GM18505 (cell line): ENCODE data around the gene SLC43A1.

Experiments
- ATAC-seq: cut with Tn5 transposase; IDR thresholded peaks from one replicate; pipeline ENCODE4 v1.9.1; 2021; ENCODE audit not compliant: unreplicated experiment
- POLR2A ChIP-seq: IDR thresholded peaks from 4 replicates; pipeline ENCODE4 v1.6.1; 2011; ENCODE audit warnings: borderline replicate concordance; ENCODE audit not compliant: insufficient read depth, insufficient read length; ENCODE audit errors: extremely low read depth

Gene SLC43A1

DNA sequence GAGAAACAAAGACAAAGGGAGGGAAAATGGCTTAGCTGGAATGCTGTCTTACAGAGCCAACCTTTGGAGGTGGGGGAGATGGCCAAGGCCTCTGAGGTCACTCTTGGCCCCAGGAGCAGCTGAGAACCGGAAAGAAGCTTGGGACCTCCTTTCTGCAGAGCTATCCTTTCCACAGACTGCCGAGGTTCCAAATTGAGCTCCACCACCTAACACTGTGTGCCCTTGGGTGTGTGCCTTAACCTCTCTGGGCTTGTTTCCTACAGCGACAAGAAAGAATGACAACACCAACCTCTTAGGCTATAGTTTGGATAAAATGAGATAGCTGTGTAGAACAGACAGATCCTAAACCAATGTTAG lies 32.0 kb downstream of the SLC43A1 start:
- TF ChIP-seq POLR2A: no peak
- ATAC-seq: no peak

GRCh38 chr11:57482782-57483561 lies 32.5 kb downstream of the SLC43A1 start:
- no peak for TF ChIP-seq POLR2A
- ATAC-seq: peak; percentile 45

DNA sequence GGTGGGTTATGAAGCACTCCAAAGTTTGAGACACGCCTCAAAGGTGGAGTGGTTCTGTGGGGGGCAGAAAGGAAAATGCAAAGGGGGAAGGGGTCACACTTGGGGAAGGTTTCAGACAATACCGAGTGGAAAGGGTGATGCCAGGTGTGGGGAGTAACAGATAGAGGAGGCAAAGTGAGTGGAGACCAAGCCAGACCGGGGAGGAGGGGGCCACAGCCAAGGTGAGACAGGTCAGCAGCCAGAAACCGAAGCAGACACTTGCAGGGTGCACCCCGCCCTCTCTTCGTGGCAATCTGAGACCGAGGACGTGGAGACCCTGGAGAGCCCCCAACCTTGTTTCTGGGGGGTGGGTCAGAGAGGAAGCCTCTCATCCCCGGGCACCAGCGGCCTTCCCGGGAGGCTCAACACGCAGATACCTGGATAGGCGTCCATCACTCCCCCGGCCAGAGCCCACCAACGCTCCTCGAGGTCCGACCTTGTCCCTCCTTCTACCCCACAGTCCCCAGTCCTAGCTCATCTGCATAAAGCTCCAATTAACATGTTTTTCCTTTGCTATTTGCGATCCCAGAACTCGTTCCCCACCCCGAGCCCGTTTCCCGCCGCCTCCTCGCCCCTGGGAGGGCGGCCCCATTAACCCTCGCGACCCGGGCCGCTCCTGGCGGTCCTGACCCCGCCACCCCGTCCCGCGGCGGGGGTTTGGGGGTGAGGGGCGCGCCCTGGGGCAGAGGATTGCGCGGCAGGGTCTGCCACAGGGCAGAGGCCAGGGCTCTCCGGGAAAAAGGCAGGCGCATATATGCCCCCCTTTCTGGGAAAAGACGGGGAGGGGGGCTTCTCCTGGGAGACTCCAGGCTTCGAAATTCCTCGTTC lies 33.4 kb downstream of the SLC43A1 start:
- no peak for TF ChIP-seq POLR2A
- no peak for ATAC-seq

GRCh38 chr11:57481315-57481714 lies 34.2 kb downstream of the SLC43A1 start:
- TF ChIP-seq POLR2A: no peak
- no peak for ATAC-seq

- no peak for TF ChIP-seq POLR2A
- ATAC-seq: peak; percentile 32
These were observed 34.9 kb downstream of the SLC43A1 start for GRCh38 chr11:57480409-57481137.

DNA sequence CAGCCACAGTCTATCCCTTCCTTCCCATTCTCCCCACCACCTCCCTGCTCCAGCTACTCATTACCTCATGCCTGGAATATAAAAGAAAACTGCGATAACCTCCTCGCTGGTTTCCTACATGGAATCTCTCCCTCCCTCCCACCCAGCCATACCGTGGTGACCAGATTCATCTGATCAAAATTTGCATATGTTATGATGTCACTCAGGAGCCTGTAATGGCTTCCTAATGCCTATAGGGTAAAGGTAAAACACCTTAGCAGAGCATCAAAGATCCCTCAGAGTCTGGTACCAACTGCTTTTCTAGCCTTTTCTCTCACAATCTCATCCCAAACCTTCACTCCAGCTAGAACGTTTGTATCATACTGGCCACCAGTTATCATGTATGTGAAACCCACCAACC lies 35.6 kb downstream of the SLC43A1 start:
- ATAC-seq: no peak
- no peak for TF ChIP-seq POLR2A

GRCh38 chr11:57479021-57479663 lies 36.4 kb downstream of the SLC43A1 start:
- TF ChIP-seq POLR2A: no peak
- ATAC-seq: no peak

DNA sequence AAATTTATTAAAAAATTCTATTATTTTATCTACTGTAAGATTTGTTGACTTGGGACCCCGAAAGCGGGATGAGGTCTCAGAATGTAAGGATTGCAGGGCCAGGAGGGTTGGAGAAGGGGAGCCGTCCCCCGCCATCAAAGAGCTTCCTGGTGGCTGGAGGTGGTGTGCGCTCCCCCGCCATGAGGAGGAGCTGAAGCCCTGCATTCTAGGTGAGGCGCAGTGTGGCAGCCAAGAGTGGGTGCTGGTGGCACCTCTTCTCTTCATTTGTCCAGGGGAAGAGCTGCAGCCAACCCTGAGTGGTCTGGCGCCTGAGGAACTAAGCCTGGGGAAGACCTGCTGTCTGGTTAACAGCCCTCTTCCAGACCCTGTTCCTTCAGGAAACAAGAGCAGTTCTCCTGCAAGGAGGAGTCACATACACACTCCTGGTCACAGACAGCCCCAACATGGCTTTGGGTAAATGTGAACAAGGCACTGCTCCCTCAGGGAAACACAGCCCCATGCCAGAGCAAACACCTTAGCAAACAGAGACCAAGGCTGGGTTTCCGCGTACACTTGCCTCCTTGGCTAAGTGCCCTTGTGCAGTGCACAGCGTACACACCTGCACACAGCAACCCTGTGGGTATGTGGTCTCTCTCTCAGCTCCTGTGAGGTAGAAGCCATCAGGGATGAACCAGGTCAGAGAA lies 37.9 kb downstream of the SLC43A1 start:
- no peak for TF ChIP-seq POLR2A
- no peak for ATAC-seq

GRCh38 chr11:57476757-57477506 lies 38.6 kb downstream of the SLC43A1 start:
- ATAC-seq: peak; percentile 53
- no peak for TF ChIP-seq POLR2A

- ATAC-seq: peak; percentile 32
- TF ChIP-seq POLR2A: no peak
These were observed 39.3 kb downstream of the SLC43A1 start for GRCh38 chr11:57476047-57476756.

- ATAC-seq: no peak
These were observed 39.8 kb downstream of the SLC43A1 start for GRCh38 chr11:57475671-57476046.

More at GRCh38 chr11:57475671-57476046, 39.8 kb downstream of the SLC43A1 start:
- TF ChIP-seq POLR2A: no peak
